Endothelial cell (in vitro differentiated cells): ENCODE data around the gene MFGE8. TPM values are rescaled to one million over a fixed set of nuclear protein-coding genes. Genes with fewer than 3 reads are reported as not detected.
"Not testable (repeated sequence)": the region's sequence is repeated elsewhere in the genome, so short reads cannot be mapped to it uniquely, and the experiment has no call there.

ENCODE experiments used
- DNase-seq: peaks from one replicate; pipeline ENCODE4 v3.0.0; 2021; ENCODE audit warnings: low spot score
- H3K27ac Mint-ChIP-seq: one replicate; pipeline ENCODE4 v1.8.0; 2021; ENCODE audit warnings: mixed read lengths, inconsistent platforms; ENCODE audit not compliant: unreplicated experiment
- H3K27me3 Mint-ChIP-seq: one replicate; pipeline ENCODE4 v1.8.0; 2021; ENCODE audit warnings: mild to moderate bottlenecking, moderate library complexity, mixed read lengths, inconsistent platforms; ENCODE audit not compliant: unreplicated experiment
- H3K36me3 Mint-ChIP-seq: one replicate; pipeline ENCODE4 v1.8.0; 2021; ENCODE audit warnings: mild to moderate bottlenecking, low read depth, mixed read lengths, inconsistent platforms; ENCODE audit not compliant: unreplicated experiment
- H3K4me1 Mint-ChIP-seq: one replicate; pipeline ENCODE4 v1.8.0; 2021; ENCODE audit warnings: mild to moderate bottlenecking, mixed read lengths, inconsistent platforms; ENCODE audit not compliant: unreplicated experiment
- H3K4me3 Mint-ChIP-seq: one replicate; pipeline ENCODE4 v1.8.0; 2021; ENCODE audit warnings: mild to moderate bottlenecking, mixed read lengths, inconsistent platforms; ENCODE audit not compliant: unreplicated experiment
- H3K9me3 Mint-ChIP-seq: one replicate; pipeline ENCODE4 v1.8.0; 2021; ENCODE audit warnings: mixed read lengths, inconsistent platforms; ENCODE audit not compliant: unreplicated experiment
- total RNA-seq: library from RNA; stranded (reverse); fragmentation: NEBNext Ultra II Directional; extraction: Animal tissue kit (Norgen Biotek cat#: 25700); gene quantifications from one replicate; pipeline ENCODE4 v1.2.1, GENCODE V29; 2021; ENCODE audit not compliant: unreplicated experiment
- TF ChIP-seq, protein P1 (sequence below): fragments of 200-600 bp; sonication (generic); IDR thresholded peaks from one replicate; pipeline ENCODE4 v1.5.0; 2021; ENCODE audit warnings: antibody characterized with exemption; ENCODE audit not compliant: unreplicated experiment

The MFGE8 gene
- total RNA-seq, 1 donor from 2014 or later, result 113 TPM

DNA sequence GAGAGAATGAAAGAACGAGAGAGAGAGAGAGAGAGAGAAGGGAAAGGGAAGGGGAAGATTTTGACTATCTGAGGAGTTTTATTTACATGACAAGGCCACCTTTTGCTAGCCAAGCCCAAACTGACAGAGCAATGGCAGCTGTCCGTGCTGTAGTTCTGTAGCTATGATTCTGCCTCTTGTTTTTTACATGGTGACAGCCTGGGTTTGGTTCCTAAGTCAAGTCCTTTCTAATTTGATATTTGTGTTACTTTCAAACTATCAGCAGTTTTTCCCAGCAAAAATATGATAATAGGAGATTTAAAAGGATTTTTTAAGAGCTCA is 26.3 kb upstream of the MFGE8 start:
- H3K27ac Mint-ChIP-seq, result no peak overlapping the region
- no peaks in the 10 kb centered on the region for H3K27me3 Mint-ChIP-seq
- no peak overlapping the region for H3K4me3 Mint-ChIP-seq
- no peak for DNase-seq
- TF ChIP-seq, protein P1, sequence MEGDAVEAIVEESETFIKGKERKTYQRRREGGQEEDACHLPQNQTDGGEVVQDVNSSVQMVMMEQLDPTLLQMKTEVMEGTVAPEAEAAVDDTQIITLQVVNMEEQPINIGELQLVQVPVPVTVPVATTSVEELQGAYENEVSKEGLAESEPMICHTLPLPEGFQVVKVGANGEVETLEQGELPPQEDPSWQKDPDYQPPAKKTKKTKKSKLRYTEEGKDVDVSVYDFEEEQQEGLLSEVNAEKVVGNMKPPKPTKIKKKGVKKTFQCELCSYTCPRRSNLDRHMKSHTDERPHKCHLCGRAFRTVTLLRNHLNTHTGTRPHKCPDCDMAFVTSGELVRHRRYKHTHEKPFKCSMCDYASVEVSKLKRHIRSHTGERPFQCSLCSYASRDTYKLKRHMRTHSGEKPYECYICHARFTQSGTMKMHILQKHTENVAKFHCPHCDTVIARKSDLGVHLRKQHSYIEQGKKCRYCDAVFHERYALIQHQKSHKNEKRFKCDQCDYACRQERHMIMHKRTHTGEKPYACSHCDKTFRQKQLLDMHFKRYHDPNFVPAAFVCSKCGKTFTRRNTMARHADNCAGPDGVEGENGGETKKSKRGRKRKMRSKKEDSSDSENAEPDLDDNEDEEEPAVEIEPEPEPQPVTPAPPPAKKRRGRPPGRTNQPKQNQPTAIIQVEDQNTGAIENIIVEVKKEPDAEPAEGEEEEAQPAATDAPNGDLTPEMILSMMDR, result no peak
- no peaks in the 10 kb centered on the region for H3K9me3 Mint-ChIP-seq
- H3K4me1 Mint-ChIP-seq, result peaks cover 2% of the 10 kb centered on the region
- peaks cover 4% of the 10 kb centered on the region for H3K36me3 Mint-ChIP-seq

DNA sequence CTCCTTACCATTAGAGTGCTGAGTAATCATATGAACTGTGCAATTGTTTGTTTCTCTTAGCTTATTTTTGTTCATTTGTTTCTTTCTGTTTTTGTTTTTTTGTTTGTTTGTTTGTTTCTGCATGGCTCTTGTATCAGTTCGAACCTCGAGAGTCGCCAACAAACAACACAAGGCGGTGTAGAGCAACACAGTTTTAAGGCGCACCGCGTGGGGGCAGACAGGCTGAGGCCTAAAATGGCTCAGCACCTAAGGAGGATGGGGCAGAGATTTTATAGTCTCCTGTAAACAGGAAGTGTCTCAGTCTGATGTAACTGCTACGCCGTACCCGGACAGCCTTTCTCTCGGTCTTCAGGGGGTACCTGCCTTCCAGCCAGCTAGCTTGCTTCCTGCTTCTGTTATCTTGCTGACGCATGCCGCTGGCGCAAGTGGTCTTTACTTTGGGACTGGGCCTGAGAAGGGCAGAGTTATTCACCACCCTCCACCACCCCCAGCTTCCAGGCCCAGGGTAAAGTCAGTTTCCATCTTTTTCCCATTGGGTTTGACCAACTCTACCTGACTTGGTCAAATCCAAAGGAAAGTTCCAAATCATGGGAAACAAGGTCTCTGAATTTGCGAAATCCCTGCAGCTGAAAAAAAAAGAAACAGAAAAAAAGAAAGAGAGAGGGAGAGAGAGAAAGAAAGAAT is 25.8 kb upstream of the MFGE8 start:
- Mint-ChIP-seq H3K36me3 (peaks cover 4% of the 10 kb centered on the region), H3K9me3 (no peaks in the 10 kb centered on the region), H3K4me3 (no peak overlapping the region), H3K27me3 (no peaks in the 10 kb centered on the region), H3K27ac (no peak overlapping the region), H3K4me1 (peaks cover 2% of the 10 kb centered on the region)
- no peak for DNase-seq
- TF ChIP-seq, protein P1, result no peak

DNA sequence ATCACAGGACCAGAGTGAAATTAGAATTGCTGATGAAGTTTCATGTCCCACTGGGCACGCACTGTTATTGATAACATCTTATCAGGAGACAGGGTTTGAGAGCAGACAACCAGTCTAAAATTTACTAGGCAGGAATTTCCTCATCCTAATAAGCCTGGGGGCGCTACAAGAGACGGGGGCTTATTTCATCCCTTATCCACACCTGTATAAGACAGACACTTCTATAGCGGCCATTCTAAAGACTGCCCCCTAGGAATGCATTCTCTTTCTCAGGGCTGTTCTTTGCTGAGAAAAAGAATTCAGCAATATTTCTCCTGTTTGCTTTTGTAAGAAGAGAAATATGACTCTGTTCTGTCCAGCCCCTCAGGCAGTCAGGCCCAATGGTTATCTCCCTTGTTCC is 21.3 kb upstream of the MFGE8 start:
- not testable (repeated sequence) for H3K9me3 Mint-ChIP-seq, DNase-seq, H3K36me3 Mint-ChIP-seq, H3K27me3 Mint-ChIP-seq, H3K27ac Mint-ChIP-seq, H3K4me3 Mint-ChIP-seq, H3K4me1 Mint-ChIP-seq

DNA sequence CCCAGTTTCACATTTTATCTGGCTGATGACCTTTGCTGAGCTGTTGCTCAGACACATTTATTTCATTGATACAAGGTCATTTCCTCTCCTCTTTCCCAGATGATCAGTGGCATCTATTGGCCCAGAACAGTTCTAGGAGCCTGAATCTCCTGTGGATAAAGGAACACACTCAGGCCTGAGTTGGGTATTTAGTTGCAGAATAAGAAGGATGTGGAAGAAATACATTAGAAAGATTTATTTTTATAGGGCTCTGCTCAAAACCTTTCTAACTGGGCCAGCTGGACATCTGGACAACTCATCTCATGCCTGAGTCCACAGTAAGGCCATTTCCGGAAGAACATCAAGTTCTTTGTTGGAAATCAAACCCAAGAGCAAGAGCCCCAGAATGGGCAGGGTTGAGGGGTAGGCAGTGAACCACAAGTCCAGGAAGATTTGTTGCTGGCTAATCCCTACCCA is 19.7 kb upstream of the MFGE8 start:
- TF ChIP-seq, protein P1, result no peak
- H3K4me1 Mint-ChIP-seq, result no peaks in the 10 kb centered on the region
- peaks cover 2% of the 10 kb centered on the region for H3K27me3 Mint-ChIP-seq
- H3K36me3 Mint-ChIP-seq, result peaks cover 4% of the 10 kb centered on the region
- no peak for DNase-seq
- no peak overlapping the region for H3K4me3 Mint-ChIP-seq
- H3K9me3 Mint-ChIP-seq, result no peaks in the 10 kb centered on the region
- no peak overlapping the region for H3K27ac Mint-ChIP-seq

DNA sequence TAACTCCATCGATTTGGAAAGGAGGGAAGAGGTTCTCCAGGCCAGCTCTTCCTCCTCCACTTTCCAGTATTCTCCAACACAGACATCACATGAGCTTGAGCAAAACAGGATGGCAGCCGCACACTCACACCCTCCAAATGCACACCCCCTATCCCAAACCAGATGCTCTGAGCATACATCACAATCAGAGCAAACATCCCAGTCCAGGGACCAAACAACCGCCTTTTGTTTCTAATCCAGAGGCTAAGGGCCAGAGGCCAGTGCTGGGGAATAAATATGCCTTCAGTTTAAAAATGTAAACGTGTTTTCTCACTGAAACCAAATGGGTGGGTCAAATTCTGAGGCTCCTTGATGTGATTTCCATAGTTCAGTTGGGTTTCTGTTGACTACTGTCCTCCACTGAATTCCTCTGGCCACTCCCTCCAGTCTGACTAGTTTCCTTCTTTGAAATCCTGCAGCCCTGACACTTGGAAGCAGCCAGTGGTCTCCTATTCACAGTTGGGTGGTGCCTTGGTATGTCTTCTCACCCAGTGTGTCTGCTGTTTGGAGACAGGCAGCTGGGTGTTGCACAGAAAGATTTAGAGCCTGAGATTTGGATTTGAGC is 19.2 kb upstream of the MFGE8 start:
- TF ChIP-seq, protein P1, result no peak
- H3K4me3 Mint-ChIP-seq, result no peak overlapping the region
- no peaks in the 10 kb centered on the region for H3K9me3 Mint-ChIP-seq
- no peak overlapping the region for H3K27ac Mint-ChIP-seq
- peaks cover 2% of the 10 kb centered on the region for H3K27me3 Mint-ChIP-seq
- no peak for DNase-seq
- H3K36me3 Mint-ChIP-seq, result peaks cover 4% of the 10 kb centered on the region
- no peaks in the 10 kb centered on the region for H3K4me1 Mint-ChIP-seq
